IPS DF 6.9 (cell line): Measurements from ENCODE around the gene VPS37B.

Source experiments
- DNase-seq: peaks from one replicate; pipeline ENCODE4 v3.0.0-alpha.2; 2013; ENCODE audit warnings: low read depth, low spot score
- H3K27ac ChIP-seq: one replicate; pipeline ENCODE4 v1.5.1; 2013; ENCODE audit warnings: low read length, control low read depth
- H3K27me3 ChIP-seq: 2 replicates; pipeline ENCODE4 v1.6.1; 2013; ENCODE audit warnings: mild to moderate bottlenecking, low read length; ENCODE audit not compliant: control insufficient read depth, insufficient read depth
- H3K36me3 ChIP-seq: 2 replicates; pipeline ENCODE4 v1.6.1; 2013; ENCODE audit warnings: low read length; ENCODE audit not compliant: control insufficient read depth, insufficient read depth
- H3K4me1 ChIP-seq: 2 replicates; pipeline ENCODE4 v1.6.1; 2013; ENCODE audit warnings: low read length; ENCODE audit not compliant: control insufficient read depth, insufficient read depth
- H3K4me3 ChIP-seq: 2 replicates; pipeline ENCODE4 v1.5.1; 2013; ENCODE audit warnings: mild to moderate bottlenecking, low read length
- H3K9me3 ChIP-seq: 2 replicates; pipeline ENCODE4 v1.6.1; 2013; ENCODE audit warnings: low read length, inconsistent platforms; ENCODE audit not compliant: control insufficient read depth, insufficient read depth
- WGBS: extraction: QIAGEN DNeasy Blood & Tissue Kit; methylation state at CpG from one replicate; pipeline ENCODE4 v1.1.7; 2013; ENCODE audit warnings: mixed read lengths, missing lambda C conversion rate; ENCODE audit not compliant: insufficient read length, insufficient coverage; 5-methylcytosine and 5-hydroxymethylcytosine counted together

The VPS37B gene

GRCh38 chr12:122836027-122836921 is 59.6 kb downstream of the VPS37B start:
- Histone ChIP-seq H3K9me3 (no peaks in the 10 kb centered on the region), H3K27ac (no peak overlapping the region), H3K36me3 (no peaks in the 10 kb centered on the region), H3K4me3 (peak overlapping the region; percentile 72; the same call in 1 of the 2 replicates), H3K27me3 (peaks cover 4% of the 10 kb centered on the region; the same call in 1 of the 2 replicates), H3K4me1 (peaks cover 3% of the 10 kb centered on the region; the same call in 1 of the 2 replicates)
- WGBS, result no CpG with 5 or more reads among the region's 42 CpGs
- no peak for DNase-seq

- Histone ChIP-seq H3K9me3 (no peaks in the 10 kb centered on the region), H3K27ac (no peak overlapping the region), H3K4me1 (no peaks in the 10 kb centered on the region), H3K27me3 (peaks cover 4% of the 10 kb centered on the region; the same call in 1 of the 2 replicates), H3K4me3 (peak overlapping the region; percentile 72; the same call in 1 of the 2 replicates), H3K36me3 (no peaks in the 10 kb centered on the region)
- no peak for DNase-seq
- WGBS, result no CpG with 5 or more reads among the region's 43 CpGs
Observed at GRCh38 chr12:122835750-122836026, 60.2 kb downstream of the VPS37B start.

GRCh38 chr12:122834921-122835749 is 60.8 kb downstream of the VPS37B start, which contains the start of gene HIP1R:
HIP1R (plus strand) TSS chr12:122835457; CDS start chr12:122835551, 94 bp downstream.
- DNase-seq, result no peak
- Histone ChIP-seq H3K36me3 (no peaks in the 10 kb centered on the region), H3K4me3 (peak within 1 kb of the TSS; percentile 72), H3K27ac (no peak within 1 kb of the TSS), H3K9me3 (no peaks in the 10 kb centered on the region), H3K27me3 (peaks cover 4% of the 10 kb centered on the region; the same call in 1 of the 2 replicates), H3K4me1 (no peaks in the 10 kb centered on the region)
- WGBS, result no CpG with 5 or more reads among the region's 85 CpGs

- Histone ChIP-seq H3K27ac (no peak overlapping the region), H3K27me3 (peaks cover 4% of the 10 kb centered on the region; the same call in 1 of the 2 replicates), H3K36me3 (no peaks in the 10 kb centered on the region), H3K4me1 (no peaks in the 10 kb centered on the region), H3K4me3 (peak overlapping the region; percentile 72; the same call in 1 of the 2 replicates), H3K9me3 (no peaks in the 10 kb centered on the region)
- peak; percentile 33 for DNase-seq
- no CpG with 5 or more reads among the region's 21 CpGs for WGBS
Observed at GRCh38 chr12:122834104-122834920, 61.6 kb downstream of the VPS37B start.

GRCh38 chr12:122830517-122831214 is 65.3 kb downstream of the VPS37B start:
- Histone ChIP-seq H3K4me1 (no peaks in the 10 kb centered on the region), H3K36me3 (no peaks in the 10 kb centered on the region), H3K27me3 (no peaks in the 10 kb centered on the region), H3K4me3 (no peak overlapping the region), H3K9me3 (no peaks in the 10 kb centered on the region), H3K27ac (no peak overlapping the region)
- WGBS, result no CpG with 5 or more reads among the region's 7 CpGs
- DNase-seq, result no peak

- Histone ChIP-seq H3K27ac (no peak overlapping the region), H3K36me3 (no peaks in the 10 kb centered on the region), H3K4me1 (no peaks in the 10 kb centered on the region), H3K27me3 (no peaks in the 10 kb centered on the region), H3K9me3 (no peaks in the 10 kb centered on the region), H3K4me3 (no peak overlapping the region)
- no CpG with 5 or more reads among the region's 5 CpGs for WGBS
- no peak for DNase-seq
Observed at GRCh38 chr12:122827258-122827657, 68.7 kb downstream of the VPS37B start.

- Histone ChIP-seq H3K4me3 (no peak overlapping the region), H3K36me3 (no peaks in the 10 kb centered on the region), H3K27ac (no peak overlapping the region), H3K9me3 (no peaks in the 10 kb centered on the region), H3K27me3 (no peaks in the 10 kb centered on the region), H3K4me1 (no peaks in the 10 kb centered on the region)
- no CpG with 5 or more reads among the region's 22 CpGs for WGBS
- no peak for DNase-seq
Observed at GRCh38 chr12:122825773-122826724, 69.9 kb downstream of the VPS37B start.

- no peaks in the 10 kb centered on the region for H3K4me1 ChIP-seq
- H3K36me3 ChIP-seq, result no peaks in the 10 kb centered on the region
- DNase-seq, result no peak
- WGBS, result no CpG with 5 or more reads among the region's 11 CpGs
- no peak overlapping the region for H3K4me3 ChIP-seq
- H3K27ac ChIP-seq, result no peak overlapping the region
- H3K27me3 ChIP-seq, result no peaks in the 10 kb centered on the region
- no peaks in the 10 kb centered on the region for H3K9me3 ChIP-seq
Observed at GRCh38 chr12:122823429-122823828, 72.5 kb downstream of the VPS37B start.

GRCh38 chr12:122820838-122821271 is 75.1 kb downstream of the VPS37B start:
- Histone ChIP-seq H3K27me3 (no peaks in the 10 kb centered on the region), H3K36me3 (no peaks in the 10 kb centered on the region), H3K9me3 (no peaks in the 10 kb centered on the region), H3K27ac (no peak overlapping the region), H3K4me1 (no peaks in the 10 kb centered on the region), H3K4me3 (no peak overlapping the region)
- no CpG with 5 or more reads among the region's 7 CpGs for WGBS
- DNase-seq, result no peak
